Esophagus mucosa (tissue), 1 donor: ENCODE measurements around the gene CFAP97D1. TPM values are rescaled to one million over a fixed set of nuclear protein-coding genes. Genes with fewer than 3 reads are reported as not detected.

ENCODE experiments used
- ATAC-seq: fragments of 200-7000 bp; cut with Tn5 transposase; one replicate; pipeline ENCODE4 v1.9.1; 2020
- total RNA-seq: library from RNA; stranded (reverse); gene quantifications from one replicate; pipeline ENCODE4 v1.2.4, GENCODE V29; 2023
- donor health status: DM: yes; HTN: yes; CAD: no.

Gene CFAP97D1
- not detected for total RNA-seq

GRCh38 chr17:43780135-43780534 is at the start of gene CFAP97D1:
TSS of gene CFAP97D1 (plus strand) at chr17:43780435. CDS start at chr17:43780463, 28 bp downstream.
- no peak for ATAC-seq

GRCh38 chr17:43732958-43733357 is 47.3 kb upstream of the CFAP97D1 start:
- ATAC-seq: no peak

GRCh38 chr17:43733956-43734355 is 46.3 kb upstream of the CFAP97D1 start:
- peak; percentile 22 for ATAC-seq

- ATAC-seq: no peak
Measured at GRCh38 chr17:43734376-43734775, 45.9 kb upstream of the CFAP97D1 start.

GRCh38 chr17:43736389-43736788 is 43.8 kb upstream of the CFAP97D1 start:
- ATAC-seq: no peak

- no peak for ATAC-seq
Measured at GRCh38 chr17:43737722-43738121, 42.5 kb upstream of the CFAP97D1 start.

GRCh38 chr17:43740541-43740940 is 39.7 kb upstream of the CFAP97D1 start:
- ATAC-seq: no peak

GRCh38 chr17:43741636-43742035 is 38.6 kb upstream of the CFAP97D1 start:
- no peak for ATAC-seq

GRCh38 chr17:43745541-43745940 is 34.7 kb upstream of the CFAP97D1 start:
- ATAC-seq: no peak

GRCh38 chr17:43750153-43750552 is 30.1 kb upstream of the CFAP97D1 start:
- ATAC-seq: peak; percentile 72

GRCh38 chr17:43753493-43754129 is 26.6 kb upstream of the CFAP97D1 start:
- no peak for ATAC-seq

GRCh38 chr17:43754947-43755346 is 25.3 kb upstream of the CFAP97D1 start:
- no peak for ATAC-seq

- ATAC-seq: no peak
Measured at GRCh38 chr17:43755389-43755875, 24.8 kb upstream of the CFAP97D1 start.

GRCh38 chr17:43756201-43756600 is 24.0 kb upstream of the CFAP97D1 start:
- no peak for ATAC-seq

- no peak for ATAC-seq
Measured at GRCh38 chr17:43757171-43757660, 23.0 kb upstream of the CFAP97D1 start.

- no peak for ATAC-seq
Measured at GRCh38 chr17:43758086-43758485, 22.1 kb upstream of the CFAP97D1 start.

- ATAC-seq: peak; percentile 8
Measured at GRCh38 chr17:43758497-43759174, 21.6 kb upstream of the CFAP97D1 start, which contains the start of gene SOST. TSS of gene SOST (minus strand) at chr17:43758791. CDS start at chr17:43758741, 50 bp downstream.

- ATAC-seq: peak; percentile 24
Measured at GRCh38 chr17:43759836-43760235, 20.4 kb upstream of the CFAP97D1 start.

- peak; percentile 94 for ATAC-seq
Measured at GRCh38 chr17:43760254-43760852, 19.9 kb upstream of the CFAP97D1 start.

GRCh38 chr17:43766413-43767052 is 13.7 kb upstream of the CFAP97D1 start:
- ATAC-seq: no peak

- no peak for ATAC-seq
Measured at GRCh38 chr17:43767053-43767712, 13.1 kb upstream of the CFAP97D1 start.

- ATAC-seq: no peak
Measured at GRCh38 chr17:43767713-43768059, 12.5 kb upstream of the CFAP97D1 start.
